ENCODE data around the gene KRCC1.
"Not testable (repeated sequence)": the region's sequence is repeated elsewhere in the genome, so short reads cannot be mapped to it uniquely, and the experiment has no call there.

KRCC1 gene

GRCh38 chr2:88003074-88003755 is 52.4 kb downstream of the KRCC1 start:
- H3K4me3 ChIP-seq (ENCODE audit: low read length), result no peak overlapping the region
- DNase-seq (ENCODE audit: low read depth), result no peak
- TF ChIP-seq, protein P1, sequence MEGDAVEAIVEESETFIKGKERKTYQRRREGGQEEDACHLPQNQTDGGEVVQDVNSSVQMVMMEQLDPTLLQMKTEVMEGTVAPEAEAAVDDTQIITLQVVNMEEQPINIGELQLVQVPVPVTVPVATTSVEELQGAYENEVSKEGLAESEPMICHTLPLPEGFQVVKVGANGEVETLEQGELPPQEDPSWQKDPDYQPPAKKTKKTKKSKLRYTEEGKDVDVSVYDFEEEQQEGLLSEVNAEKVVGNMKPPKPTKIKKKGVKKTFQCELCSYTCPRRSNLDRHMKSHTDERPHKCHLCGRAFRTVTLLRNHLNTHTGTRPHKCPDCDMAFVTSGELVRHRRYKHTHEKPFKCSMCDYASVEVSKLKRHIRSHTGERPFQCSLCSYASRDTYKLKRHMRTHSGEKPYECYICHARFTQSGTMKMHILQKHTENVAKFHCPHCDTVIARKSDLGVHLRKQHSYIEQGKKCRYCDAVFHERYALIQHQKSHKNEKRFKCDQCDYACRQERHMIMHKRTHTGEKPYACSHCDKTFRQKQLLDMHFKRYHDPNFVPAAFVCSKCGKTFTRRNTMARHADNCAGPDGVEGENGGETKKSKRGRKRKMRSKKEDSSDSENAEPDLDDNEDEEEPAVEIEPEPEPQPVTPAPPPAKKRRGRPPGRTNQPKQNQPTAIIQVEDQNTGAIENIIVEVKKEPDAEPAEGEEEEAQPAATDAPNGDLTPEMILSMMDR (conservative IDR thresholded peaks at IDR 0.05; ENCODE audit: low read depth, low read length), result peak; percentile 5

GRCh38 chr2:88002359-88002707 is 53.2 kb downstream of the KRCC1 start:
- TF ChIP-seq, protein P1 (conservative IDR thresholded peaks at IDR 0.05; ENCODE audit: low read depth, low read length), result no peak
- H3K4me3 ChIP-seq (ENCODE audit: low read length), result no peak overlapping the region
- no peak for DNase-seq (ENCODE audit: low read depth)

GRCh38 chr2:88000474-88000873 is 55.1 kb downstream of the KRCC1 start:
- not testable (repeated sequence) for DNase-seq (ENCODE audit: low read depth)

DNA sequence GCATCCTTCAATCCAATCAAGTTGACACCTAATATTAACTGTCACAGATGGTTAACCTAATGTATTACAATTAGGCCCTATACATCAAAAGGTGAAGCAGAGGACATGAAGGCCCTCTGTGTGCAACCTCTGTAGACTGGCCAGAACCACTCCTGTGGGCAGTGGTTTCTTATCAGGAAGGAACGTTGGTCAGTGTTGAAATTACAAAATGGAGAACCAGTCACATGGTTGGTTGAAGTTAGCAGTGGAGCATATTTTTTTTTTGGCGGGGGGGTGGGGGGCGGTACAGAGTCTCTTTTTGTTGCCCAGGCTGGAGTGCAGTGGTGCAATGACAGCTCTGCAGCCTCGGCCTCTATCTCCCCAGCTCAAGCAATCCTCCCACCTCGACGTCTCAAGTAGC is 59.0 kb downstream of the KRCC1 start:
- no peak overlapping the region for H3K4me3 ChIP-seq (ENCODE audit: low read length)
- TF ChIP-seq, protein P1 (conservative IDR thresholded peaks at IDR 0.05; ENCODE audit: low read depth, low read length), result no peak
- DNase-seq (ENCODE audit: low read depth), result no peak

More at GRCh38 chr2:88000474-88000873, 55.1 kb downstream of the KRCC1 start:
- H3K4me3 ChIP-seq (ENCODE audit: low read length), result not testable (repeated sequence)

DNA sequence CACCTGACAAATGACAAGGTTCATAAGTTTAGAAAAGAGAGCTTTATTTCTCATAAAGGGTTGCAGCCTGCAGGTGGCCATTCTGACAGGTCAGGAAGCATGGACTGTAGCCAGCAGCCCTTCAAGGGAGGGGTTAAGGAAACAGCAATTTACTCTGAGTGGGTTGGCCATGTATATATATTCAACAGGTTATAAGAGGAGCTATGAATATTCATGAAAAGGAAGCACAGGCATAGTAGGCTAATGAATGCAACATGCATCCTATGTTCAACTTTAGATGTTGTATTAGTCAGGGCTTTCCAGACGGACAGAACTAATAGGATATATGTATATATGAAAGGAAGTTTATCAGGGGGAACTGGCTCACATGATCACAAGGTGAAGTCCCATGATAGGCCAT is 59.8 kb downstream of the KRCC1 start:
- TF ChIP-seq, protein P1 (conservative IDR thresholded peaks at IDR 0.05; ENCODE audit: low read depth, low read length), result no peak
- no peak for DNase-seq (ENCODE audit: low read depth)
- H3K4me3 ChIP-seq (ENCODE audit: low read length), result no peak overlapping the region

DNA sequence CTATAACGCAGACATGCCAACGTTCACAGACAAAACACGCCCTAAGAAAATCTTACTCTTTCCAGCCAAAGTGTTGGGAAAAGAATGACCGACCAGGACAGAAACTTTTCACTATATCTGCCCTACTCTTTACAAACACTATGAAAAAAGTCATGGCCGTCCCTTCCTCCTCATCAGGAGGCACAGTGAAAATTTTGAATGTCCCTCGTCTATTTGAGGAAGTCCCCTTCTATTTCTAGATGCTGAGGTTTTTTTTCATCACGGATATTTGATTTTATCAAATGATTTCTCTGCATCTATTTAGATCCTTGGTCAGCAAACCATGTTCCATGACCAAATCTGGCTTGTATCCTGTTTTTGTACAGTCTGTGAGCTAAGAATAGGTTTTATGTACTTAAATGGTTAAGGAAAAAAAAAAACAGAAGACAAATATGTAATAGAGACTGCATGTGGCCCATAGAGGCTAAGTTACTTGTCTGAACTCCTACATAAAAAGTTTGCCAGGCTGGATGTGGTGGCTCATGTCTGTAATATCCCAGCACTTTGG is 61.2 kb downstream of the KRCC1 start:
- H3K4me3 ChIP-seq (ENCODE audit: low read length); DNase-seq (ENCODE audit: low read depth): not testable (repeated sequence)

DNA sequence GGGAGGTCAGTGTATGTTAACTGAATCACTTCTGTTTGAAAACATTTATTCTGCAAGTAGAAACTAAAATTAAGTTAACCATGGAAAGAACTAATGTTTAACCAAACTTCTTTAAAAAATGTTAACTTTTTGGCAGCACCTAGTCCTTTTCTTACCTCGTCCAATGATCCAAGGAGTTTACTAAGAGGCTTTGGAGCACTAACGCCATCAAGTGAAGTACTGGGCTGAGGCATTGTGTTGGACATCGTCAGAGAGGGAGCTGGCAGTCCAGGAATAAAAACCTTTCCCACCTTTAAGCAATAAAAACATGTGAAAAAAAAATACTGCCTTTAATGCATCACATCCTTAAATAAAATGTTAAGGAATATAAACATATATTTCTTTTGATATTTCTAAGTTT is 63.0 kb downstream of the KRCC1 start:
- not testable (repeated sequence) for DNase-seq (ENCODE audit: low read depth); H3K4me3 ChIP-seq (ENCODE audit: low read length)

DNA sequence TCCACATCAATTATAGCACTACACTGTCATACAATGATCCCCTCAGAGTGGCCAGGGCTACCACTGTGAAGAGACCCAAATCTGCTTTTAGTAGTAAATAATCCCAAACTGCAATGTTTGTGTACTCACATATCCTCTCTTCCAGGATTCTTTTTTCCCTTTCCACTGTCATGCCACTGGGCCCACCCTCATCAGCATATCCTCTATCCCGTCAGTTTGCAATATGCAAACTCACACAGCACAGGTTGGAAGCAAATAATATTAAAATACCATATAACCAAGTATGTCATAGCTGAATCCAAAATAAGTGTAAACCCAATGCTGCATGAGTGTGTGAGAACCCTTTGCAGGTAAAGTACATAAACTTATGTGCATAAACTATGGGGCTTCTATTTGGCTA is 68.1 kb downstream of the KRCC1 start:
- not testable (repeated sequence) for DNase-seq (ENCODE audit: low read depth); H3K4me3 ChIP-seq (ENCODE audit: low read length)

GRCh38 chr2:87985902-87986301 is 69.7 kb downstream of the KRCC1 start:
- not testable (repeated sequence) for H3K4me3 ChIP-seq (ENCODE audit: low read length); DNase-seq (ENCODE audit: low read depth)

DNA sequence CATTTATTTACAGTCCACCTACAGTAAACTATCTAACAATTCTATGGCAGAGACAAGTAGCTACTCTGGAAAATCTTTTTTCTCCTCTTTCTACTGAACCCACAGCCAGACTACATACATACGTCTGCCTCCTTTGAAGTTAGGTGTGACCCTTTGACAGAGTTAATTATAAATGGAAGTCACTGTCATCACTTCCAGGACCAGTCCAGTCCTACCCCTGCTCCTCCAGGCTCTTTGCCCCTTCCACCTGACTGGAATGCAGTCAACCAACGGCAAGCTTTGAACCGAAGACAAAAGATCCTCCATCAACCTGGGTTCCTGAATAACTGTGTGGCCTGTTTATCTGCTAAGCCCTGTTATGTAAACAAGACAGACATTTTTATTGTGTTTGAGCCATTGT is 74.4 kb downstream of the KRCC1 start:
- not testable (repeated sequence) for DNase-seq (ENCODE audit: low read depth); H3K4me3 ChIP-seq (ENCODE audit: low read length)

Data from retinal pigment epithelial cell (primary cell).